HepG2 (cell line): ENCODE data around the gene EIF4ENIF1. TPM values are rescaled to one million over a fixed set of nuclear protein-coding genes. Genes with fewer than 3 reads are reported as not detected.

ENCODE experiments used
- CENPX ChIP-seq: sonication (generic); formaldehyde crosslinking; IDR thresholded peaks from 2 replicates; pipeline ENCODE4 v1.9.0; 2021; ENCODE audit warnings: mild to moderate bottlenecking, missing genetic modification reagents, moderate library complexity
- FOXP1 ChIP-seq, 2 experiments: fragments of 450-650 bp in 1 of 2; IDR thresholded peaks; 2 replicates each; pipeline ENCODE4 v1.6.1; 2017 to 2018; ENCODE audit warnings: antibody characterized with exemption in 1 of 2
- ISL2 ChIP-seq: sonication (generic); formaldehyde crosslinking; IDR thresholded peaks from 2 replicates; pipeline ENCODE4 v1.5.0; 2020; ENCODE audit warnings: missing genetic modification reagents
- JUND ChIP-seq: sonication (generic); formaldehyde crosslinking; IDR thresholded peaks from 2 replicates; pipeline ENCODE4 v1.8.0; 2022; ENCODE audit warnings: mild to moderate bottlenecking, missing genetic modification reagents
- LRRFIP1 ChIP-seq: sonication (generic); formaldehyde crosslinking; conservative IDR thresholded peaks from 2 replicates; pipeline ENCODE4 v1.4.0; 2020; ENCODE audit warnings: missing genetic modification reagents
- MIXL1 ChIP-seq: IDR thresholded peaks from 2 replicates; pipeline ENCODE4 v1.6.1; 2016
- MTERF4 ChIP-seq: sonication (generic); formaldehyde crosslinking; IDR thresholded peaks from 2 replicates; pipeline ENCODE4 v1.8.0; 2023; ENCODE audit warnings: mild to moderate bottlenecking, missing genetic modification reagents
- MYC ChIP-seq: sonication (generic); formaldehyde crosslinking; IDR thresholded peaks from 2 replicates; pipeline ENCODE4 v1.9.0; 2021; ENCODE audit warnings: missing genetic modification reagents, borderline replicate concordance
- NBN ChIP-seq: fragments of 450-650 bp; conservative IDR thresholded peaks from 2 replicates; pipeline ENCODE4 v1.6.1; 2017
- NKX3-1 ChIP-seq: sonication (generic); formaldehyde crosslinking; IDR thresholded peaks from 2 replicates; pipeline ENCODE4 v1.5.0; 2020; ENCODE audit warnings: missing genetic modification reagents
- POGZ ChIP-seq: sonication (generic); formaldehyde crosslinking; IDR thresholded peaks from 2 replicates; pipeline ENCODE4 v1.4.0; 2020; ENCODE audit warnings: mild to moderate bottlenecking, missing genetic modification reagents
- SNAPC2 ChIP-seq: sonication (generic); formaldehyde crosslinking; IDR thresholded peaks from 2 replicates; pipeline ENCODE4 v1.8.1; 2022; ENCODE audit warnings: mild to moderate bottlenecking, missing genetic modification reagents
- SOX5 ChIP-seq: IDR thresholded peaks from 2 replicates; pipeline ENCODE4 v1.6.1; 2016; ENCODE audit warnings: borderline replicate concordance
- THYN1 ChIP-seq: sonication (generic); formaldehyde crosslinking; IDR thresholded peaks from 2 replicates; pipeline ENCODE4 v1.8.1; 2023; ENCODE audit warnings: low read depth, mild to moderate bottlenecking, moderate library complexity, missing genetic modification reagents, borderline replicate concordance
- ZFYVE20 ChIP-seq: sonication (generic); formaldehyde crosslinking; IDR thresholded peaks from 2 replicates; pipeline ENCODE4 v1.8.0; 2023; ENCODE audit warnings: low read depth, mild to moderate bottlenecking, moderate library complexity, missing genetic modification reagents, borderline replicate concordance
- ZNF232 ChIP-seq: sonication (generic); formaldehyde crosslinking; IDR thresholded peaks from 2 replicates; pipeline ENCODE4 v1.4.0; 2020; ENCODE audit warnings: missing genetic modification reagents, borderline replicate concordance
- ZNF235 ChIP-seq: sonication (generic); formaldehyde crosslinking; IDR thresholded peaks from 2 replicates; pipeline ENCODE4 v1.8.1; 2023; ENCODE audit warnings: mild to moderate bottlenecking, missing genetic modification reagents, borderline replicate concordance
- ZNF24 ChIP-seq: fragments of 450-650 bp; IDR thresholded peaks from 2 replicates; pipeline ENCODE4 v1.6.1; 2017; ENCODE audit warnings: antibody characterized with exemption, mild to moderate bottlenecking
- ZNF326 ChIP-seq: sonication (generic); formaldehyde crosslinking; IDR thresholded peaks from 2 replicates; pipeline ENCODE4 v1.4.0; 2020; ENCODE audit warnings: missing genetic modification reagents, borderline replicate concordance
- ZNF557 ChIP-seq: sonication (generic); formaldehyde crosslinking; IDR thresholded peaks from 2 replicates; pipeline ENCODE4 v1.4.0; 2020; ENCODE audit warnings: missing genetic modification reagents
- ZNF570 ChIP-seq: sonication (generic); formaldehyde crosslinking; IDR thresholded peaks from 2 replicates; pipeline ENCODE4 v1.4.0; 2020; ENCODE audit warnings: mild to moderate bottlenecking, missing genetic modification reagents, borderline replicate concordance
- ZNF615 ChIP-seq: sonication (generic); formaldehyde crosslinking; IDR thresholded peaks from 2 replicates; pipeline ENCODE4 v1.5.0; 2020; ENCODE audit warnings: mild to moderate bottlenecking, missing genetic modification reagents, borderline replicate concordance
- ZNF652 ChIP-seq: IDR thresholded peaks from 2 replicates; pipeline ENCODE4 v1.6.1; 2016; ENCODE audit warnings: low read depth, borderline replicate concordance
- ZNF672 ChIP-seq: sonication (generic); formaldehyde crosslinking; IDR thresholded peaks from 2 replicates; pipeline ENCODE4 v1.8.1; 2022; ENCODE audit warnings: missing genetic modification reagents
- ZNF747 ChIP-seq: sonication (generic); formaldehyde crosslinking; IDR thresholded peaks from 2 replicates; pipeline ENCODE4 v1.8.1; 2023; ENCODE audit warnings: missing genetic modification reagents, mild to moderate bottlenecking, borderline replicate concordance
- ZNF777 ChIP-seq: sonication (generic); formaldehyde crosslinking; IDR thresholded peaks from 2 replicates; pipeline ENCODE4 v1.4.0; 2020; ENCODE audit warnings: missing genetic modification reagents
- ZNF780A ChIP-seq: sonication (generic); formaldehyde crosslinking; IDR thresholded peaks from 2 replicates; pipeline ENCODE4 v1.8.0; 2022; ENCODE audit warnings: mild to moderate bottlenecking, missing genetic modification reagents, moderate library complexity
- polyA plus RNA-seq, 8 experiments: library from polyadenylated mRNA; depleted of rRNA in 3 of 8; stranded (reverse) in 7 of 8; unstranded in 1 of 8; fragments of >200 nt; fragmentation: Illumina TruSeq in 4 of 8; extraction: Trizol in 4 of 8; gene quantifications; 2 replicates each; pipeline versions ENCODE4 v1.2.1 to v1.2.3, GENCODE V29; 2011 to 2016; ENCODE audit warnings: low read depth in 4 of 8, missing spikeins in 1 of 8, mixed read lengths in 1 of 8; ENCODE audit not compliant: insufficient read depth in 1 of 8
- total RNA-seq, 5 experiments: library from RNA; depleted of rRNA; stranded (reverse); fragments of >200 nt; fragmentation: Illumina TruSeq; extraction: Trizol; gene quantifications; 2 replicates each; pipeline ENCODE4 v1.2.3, GENCODE V29; 2016; ENCODE audit warnings: low read depth in 1 of 5
- TF ChIP-seq, protein P1 (sequence below): sonication (generic); formaldehyde crosslinking; IDR thresholded peaks from 2 replicates; pipeline ENCODE4 v1.5.0; 2020; ENCODE audit warnings: mild to moderate bottlenecking, low read depth, missing genetic modification reagents, borderline replicate concordance

Gene EIF4ENIF1
- total and polyA plus RNA-seq, 2 of the 13 experiments (the other 11 are each of a cell fraction or from before 2014, with no cell fraction given), result 11.9 to 12.3 TPM

- no peak for TF ChIP-seq ZNF747
- TF ChIP-seq ZNF557 (CRISPR knock-in tag), result peak; percentile 59; the same call in 1 of the 2 replicates
- no peak; the same call in 1 of the 2 replicates for TF ChIP-seq NKX3-1 (CRISPR knock-in tag)
- TF ChIP-seq NBN, result no peak
- TF ChIP-seq MIXL1, result no peak
- peak; percentile 70 for TF ChIP-seq POGZ (CRISPR knock-in tag)
- TF ChIP-seq FOXP1 (IDR thresholded peaks at IDR 0.05), result no peak
- TF ChIP-seq FOXP1 (CRISPR knock-in tag; IDR thresholded peaks at IDR 0.05), result no peak
- peak; percentile 45 for TF ChIP-seq SNAPC2 (CRISPR knock-in tag)
- TF ChIP-seq ZNF652 (CRISPR knock-in tag), result no peak
- no peak; the same call in 1 of the 2 replicates for TF ChIP-seq MTERF4 (CRISPR knock-in tag)
- TF ChIP-seq SOX5, result peak; percentile 26; the same call in 1 of the 2 replicates
- 0 out of 2 replicates have a peak, but pooled peaks have one; percentile 61 for TF ChIP-seq ZNF615 (CRISPR knock-in tag)
- peak; percentile 31; the same call in 1 of the 2 replicates for TF ChIP-seq ZNF777 (CRISPR knock-in tag)
- TF ChIP-seq MYC (CRISPR knock-in tag), result peak; percentile 93
- no peak for TF ChIP-seq THYN1 (CRISPR knock-in tag)
- no peak; the same call in 1 of the 2 replicates for TF ChIP-seq JUND (CRISPR knock-in tag)
- TF ChIP-seq ZNF24, result no peak
- 0 out of 2 replicates have a peak, but pooled peaks have one; percentile 45 for TF ChIP-seq ZNF235
- TF ChIP-seq ZNF232 (CRISPR knock-in tag), result peak; percentile 81
- no peak for TF ChIP-seq ZNF326
- TF ChIP-seq, protein P1, sequence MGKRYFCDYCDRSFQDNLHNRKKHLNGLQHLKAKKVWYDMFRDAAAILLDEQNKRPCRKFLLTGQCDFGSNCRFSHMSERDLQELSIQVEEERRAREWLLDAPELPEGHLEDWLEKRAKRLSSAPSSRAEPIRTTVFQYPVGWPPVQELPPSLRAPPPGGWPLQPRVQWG, result no peak
- TF ChIP-seq LRRFIP1 (CRISPR knock-in tag), result no peak
- peak; percentile 43; the same call in 1 of the 2 replicates for TF ChIP-seq ZNF780A (CRISPR knock-in tag)
- no peak for TF ChIP-seq CENPX (CRISPR knock-in tag)
- peak; percentile 83 for TF ChIP-seq ISL2 (CRISPR knock-in tag)
- no peak for TF ChIP-seq ZFYVE20 (CRISPR knock-in tag)
- TF ChIP-seq ZNF570 (CRISPR knock-in tag), result no peak
- TF ChIP-seq ZNF672, result peak; percentile 50; the same call in 1 of the 2 replicates
Observed at GRCh38 chr22:31399211-31400022, 90.2 kb downstream of the EIF4ENIF1 start, which contains the start of gene DRG1 (continued).
